ENCODE data around the gene PRRX2.

The PRRX2 gene

DNA sequence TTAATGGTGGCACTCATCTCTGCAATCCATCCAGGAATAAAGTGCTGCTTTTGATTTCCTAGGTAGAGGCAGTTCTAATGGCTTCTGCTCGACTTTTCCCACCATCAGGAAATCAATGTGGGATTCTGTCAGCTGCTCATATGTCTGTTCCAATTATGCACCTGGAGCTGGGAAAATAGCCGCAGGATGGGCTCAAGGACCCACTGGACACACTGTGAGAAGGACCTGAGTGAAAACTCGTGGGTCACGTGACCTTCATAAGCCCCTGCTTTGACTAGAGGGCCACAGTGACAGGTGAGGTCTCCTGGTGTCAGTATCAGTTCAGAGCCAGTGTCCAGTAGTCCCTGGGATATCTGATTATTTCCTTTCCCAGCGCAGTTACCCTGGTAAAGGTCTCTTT is 105.3 kb downstream of the PRRX2 start:
- H2AFZ ChIP-seq (ENCODE audit: low read length): no peak overlapping the region
- TF ChIP-seq EZH2 (IDR thresholded peaks at IDR 0.05; ENCODE audit: borderline replicate concordance, low read length): no peak
- TF ChIP-seq, protein P1, sequence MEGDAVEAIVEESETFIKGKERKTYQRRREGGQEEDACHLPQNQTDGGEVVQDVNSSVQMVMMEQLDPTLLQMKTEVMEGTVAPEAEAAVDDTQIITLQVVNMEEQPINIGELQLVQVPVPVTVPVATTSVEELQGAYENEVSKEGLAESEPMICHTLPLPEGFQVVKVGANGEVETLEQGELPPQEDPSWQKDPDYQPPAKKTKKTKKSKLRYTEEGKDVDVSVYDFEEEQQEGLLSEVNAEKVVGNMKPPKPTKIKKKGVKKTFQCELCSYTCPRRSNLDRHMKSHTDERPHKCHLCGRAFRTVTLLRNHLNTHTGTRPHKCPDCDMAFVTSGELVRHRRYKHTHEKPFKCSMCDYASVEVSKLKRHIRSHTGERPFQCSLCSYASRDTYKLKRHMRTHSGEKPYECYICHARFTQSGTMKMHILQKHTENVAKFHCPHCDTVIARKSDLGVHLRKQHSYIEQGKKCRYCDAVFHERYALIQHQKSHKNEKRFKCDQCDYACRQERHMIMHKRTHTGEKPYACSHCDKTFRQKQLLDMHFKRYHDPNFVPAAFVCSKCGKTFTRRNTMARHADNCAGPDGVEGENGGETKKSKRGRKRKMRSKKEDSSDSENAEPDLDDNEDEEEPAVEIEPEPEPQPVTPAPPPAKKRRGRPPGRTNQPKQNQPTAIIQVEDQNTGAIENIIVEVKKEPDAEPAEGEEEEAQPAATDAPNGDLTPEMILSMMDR (IDR thresholded peaks at IDR 0.05; ENCODE audit: low read length): no peak
- no peaks in the 10 kb centered on the region for H4K20me1 ChIP-seq (ENCODE audit: insufficient read depth, low read length)
- H3K36me3 ChIP-seq (ENCODE audit: insufficient read depth, low read length): no peaks in the 10 kb centered on the region
- no peak overlapping the region for H3K4me2 ChIP-seq (ENCODE audit: low read length)
- H3K4me1 ChIP-seq (ENCODE audit: insufficient read depth, low read length, severe bottlenecking): no peaks in the 10 kb centered on the region
- no peak overlapping the region for H3K27ac ChIP-seq (ENCODE audit: low read depth, low read length, poor library complexity, severe bottlenecking)
- H3K4me3 ChIP-seq (ENCODE audit: low read depth, low read length, poor library complexity, severe bottlenecking): no peak overlapping the region
- H3K9me2 ChIP-seq (ENCODE audit: low read depth, low read length): no peaks in the 10 kb centered on the region
- no peaks in the 10 kb centered on the region for H3F3A ChIP-seq (ENCODE audit: insufficient read depth, low read length)
- no peaks in the 10 kb centered on the region for H3K79me2 ChIP-seq (ENCODE audit: insufficient read depth, low read length)
- no peak overlapping the region for H3K9ac ChIP-seq (ENCODE audit: low read length)
- 0 out of 2 replicates have a peak, but pooled peaks cover 8% of the 10 kb centered on the region for H3K27me3 ChIP-seq (ENCODE audit: insufficient read depth, low read length)
- H3K9me3 ChIP-seq (ENCODE audit: low read length): no peaks in the 10 kb centered on the region

Data from OCI-LY1 (cell line).